Activated CD4-positive, alpha-beta T cell treated with anti-CD3 and anti-CD28 coated beads, Interleukin-2, amount 10 ng/mL, durations not matched to agents 24 days and 14 days (primary cell): ENCODE data around the gene CELF4. TPM values are rescaled to one million over a fixed set of nuclear protein-coding genes. Genes with fewer than 3 reads are reported as not detected.

ENCODE experiments used
- DNase-seq: peaks from one replicate; pipeline ENCODE4 v3.0.0; 2022
- H3K27ac Mint-ChIP-seq: one replicate; pipeline ENCODE4 v1.8.0; 2022; ENCODE audit warnings: mild to moderate bottlenecking, mixed read lengths
- H3K27me3 Mint-ChIP-seq: one replicate; pipeline ENCODE4 v1.8.0; 2022; ENCODE audit warnings: mixed read lengths
- H3K36me3 Mint-ChIP-seq: one replicate; pipeline ENCODE4 v1.8.0; 2022; ENCODE audit warnings: low read depth, mild to moderate bottlenecking, mixed read lengths
- H3K4me1 Mint-ChIP-seq: one replicate; pipeline ENCODE4 v1.8.0; 2021; ENCODE audit warnings: mixed read lengths
- H3K4me3 Mint-ChIP-seq: one replicate; pipeline ENCODE4 v1.8.0; 2022; ENCODE audit warnings: mild to moderate bottlenecking, moderate library complexity, mixed read lengths
- H3K9me3 Mint-ChIP-seq: one replicate; pipeline ENCODE4 v1.8.0; 2021; ENCODE audit warnings: mixed read lengths
- intact Hi-C: fragments of 100-400 bp; cut with micrococcal nuclease; formaldehyde crosslinking; loops from one replicate; pipeline ENCODE4 v1.15.1; 2023
- total RNA-seq: library from RNA; stranded (reverse); gene quantifications from 2 replicates; pipeline ENCODE4 v1.2.3, GENCODE V29; 2022

Gene CELF4
- total RNA-seq, 1 donor from 2014 or later, result not detected

DNA sequence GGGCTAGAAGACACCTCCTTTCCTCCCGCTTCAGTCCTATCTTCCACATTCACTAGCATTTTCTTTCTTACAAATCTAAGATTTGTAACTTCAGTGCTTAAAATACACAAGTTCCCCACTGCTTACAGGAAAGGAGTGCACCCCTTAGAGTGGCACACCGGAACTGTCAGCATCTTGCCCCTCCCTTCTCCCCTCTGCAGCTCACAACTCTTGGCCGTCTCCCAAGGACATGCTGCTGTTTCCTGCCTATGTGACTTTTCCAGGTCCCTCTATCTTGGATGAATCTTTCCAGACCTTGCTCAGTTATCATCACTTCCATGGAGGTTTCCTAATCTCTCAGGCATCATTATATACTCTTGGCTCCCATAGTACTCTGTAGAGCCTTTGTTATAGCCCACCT, 334.8 kb downstream of the CELF4 start:
- Mint-ChIP-seq H3K36me3 (no peaks in the 10 kb centered on the region), H3K4me1 (no peaks in the 10 kb centered on the region), H3K4me3 (no peak overlapping the region), H3K27me3 (no peaks in the 10 kb centered on the region), H3K27ac (no peak overlapping the region), H3K9me3 (peaks cover 4% of the 10 kb centered on the region)
- no peak for DNase-seq
- intact Hi-C loops, result no loop called here

DNA sequence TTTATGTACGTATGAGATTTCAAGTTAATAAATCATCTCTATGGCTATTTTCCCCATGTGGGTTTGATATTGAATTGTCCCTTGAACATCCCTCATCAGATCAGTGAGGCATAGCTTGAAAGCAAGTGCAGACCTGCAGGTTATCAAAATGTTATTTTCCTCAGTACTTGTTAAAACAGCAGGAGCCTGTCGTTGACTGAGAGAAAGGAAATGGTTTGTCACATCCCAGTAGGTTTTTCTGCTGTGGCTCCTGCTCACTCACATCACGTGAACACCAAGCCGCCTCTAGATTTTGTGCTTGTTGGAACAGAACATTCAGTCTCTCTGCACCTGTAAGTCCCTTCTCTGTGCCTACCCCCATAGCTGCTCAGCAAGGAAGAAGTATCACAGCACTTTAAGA, 340.3 kb downstream of the CELF4 start:
- Mint-ChIP-seq H3K9me3 (peaks cover 4% of the 10 kb centered on the region), H3K4me1 (no peaks in the 10 kb centered on the region), H3K27me3 (no peaks in the 10 kb centered on the region), H3K27ac (no peak overlapping the region), H3K4me3 (no peak overlapping the region), H3K36me3 (no peaks in the 10 kb centered on the region)
- intact Hi-C loops, result no loop called here
- DNase-seq, result no peak

DNA sequence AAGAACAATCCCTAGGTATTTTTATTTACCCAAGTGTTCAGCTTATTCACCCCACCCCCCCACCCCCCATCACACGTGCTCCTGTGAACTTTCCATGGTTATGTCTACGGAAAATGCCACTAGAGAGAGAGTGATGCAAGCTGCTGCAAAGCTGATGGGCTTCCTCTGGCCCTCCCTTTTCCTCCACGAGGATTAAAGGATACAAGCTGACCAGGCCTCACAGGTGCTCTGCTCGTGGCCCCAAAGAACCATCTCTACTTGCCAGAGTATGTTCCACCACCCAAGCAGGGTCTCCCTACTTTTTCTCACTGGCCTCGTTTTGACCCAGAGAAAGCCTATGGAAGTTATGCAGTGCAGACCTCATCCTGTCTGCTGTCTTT, 342.6 kb downstream of the CELF4 start:
- intact Hi-C loops, result no loop called here
- no peak overlapping the region for H3K27ac Mint-ChIP-seq

DNA sequence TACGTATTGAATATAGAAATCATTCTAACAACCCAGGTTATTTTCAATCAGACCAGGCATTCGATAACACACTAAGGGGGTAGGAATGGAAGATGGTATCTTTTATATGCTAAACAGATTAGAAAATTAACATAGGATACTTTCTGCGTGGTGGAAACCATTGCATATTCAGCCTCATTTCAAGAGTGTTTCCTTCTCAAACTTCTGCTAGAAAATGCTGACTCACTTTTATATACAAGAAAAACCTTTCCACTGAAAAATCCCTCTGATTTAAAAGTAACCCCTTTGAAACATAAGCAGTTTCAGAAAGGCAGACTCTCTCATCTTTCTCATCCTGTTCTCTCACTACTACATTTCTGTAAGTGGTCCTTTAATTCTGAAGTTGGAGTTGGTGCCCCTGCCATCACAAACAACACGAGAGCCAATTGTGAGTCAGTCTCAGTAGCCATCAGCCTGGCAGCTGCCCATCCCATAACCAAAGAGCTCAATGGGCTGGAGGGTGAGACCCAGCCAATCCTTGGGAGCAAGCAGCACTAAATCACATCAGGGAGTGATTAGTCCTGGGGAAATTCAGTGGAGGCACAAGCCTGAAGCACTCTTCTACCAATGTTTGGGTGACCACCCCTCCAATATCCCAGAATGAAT, 343.1 kb downstream of the CELF4 start:
- no peak overlapping the region for H3K4me3 Mint-ChIP-seq
- H3K9me3 Mint-ChIP-seq, result no peaks in the 10 kb centered on the region
- no peaks in the 10 kb centered on the region for H3K36me3 Mint-ChIP-seq
- no peak overlapping the region for H3K27ac Mint-ChIP-seq
- no peaks in the 10 kb centered on the region for H3K27me3 Mint-ChIP-seq
- intact Hi-C loops, result no loop called here
- H3K4me1 Mint-ChIP-seq, result no peaks in the 10 kb centered on the region
- DNase-seq, result no peak

More for the DNA sequence above, 342.6 kb downstream of the CELF4 start:
- Mint-ChIP-seq H3K4me1 (no peaks in the 10 kb centered on the region), H3K4me3 (no peak overlapping the region), H3K27me3 (no peaks in the 10 kb centered on the region), H3K9me3 (peaks cover 4% of the 10 kb centered on the region), H3K36me3 (no peaks in the 10 kb centered on the region)
- DNase-seq, result no peak

DNA sequence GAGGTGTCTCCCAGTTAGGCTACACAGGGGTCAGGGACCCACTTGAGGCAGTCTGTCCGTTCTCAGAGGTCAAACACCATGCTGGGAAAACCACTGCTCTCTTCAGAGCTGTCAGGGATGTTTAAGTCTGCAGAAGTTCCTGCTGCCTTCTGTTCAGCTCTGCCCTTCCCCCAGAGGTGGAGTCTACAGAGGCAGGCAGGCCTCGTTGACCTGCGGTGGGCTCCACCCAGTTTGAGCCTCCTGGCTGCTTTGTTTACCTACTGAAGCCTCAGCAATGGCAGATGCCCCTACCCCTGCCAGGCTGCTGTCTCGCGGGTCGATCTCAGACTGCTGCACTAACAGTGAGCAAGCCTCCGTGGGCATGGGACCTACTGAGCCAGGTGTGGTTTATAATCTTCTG, 346.3 kb downstream of the CELF4 start:
- H3K9me3 Mint-ChIP-seq, result peaks cover 7% of the 10 kb centered on the region
- H3K4me1 Mint-ChIP-seq, result no peaks in the 10 kb centered on the region
- H3K27ac Mint-ChIP-seq, result no peak overlapping the region
- DNase-seq, result no peak
- intact Hi-C loops, result no loop called here
- H3K36me3 Mint-ChIP-seq, result no peaks in the 10 kb centered on the region
- no peak overlapping the region for H3K4me3 Mint-ChIP-seq
- H3K27me3 Mint-ChIP-seq, result no peaks in the 10 kb centered on the region

DNA sequence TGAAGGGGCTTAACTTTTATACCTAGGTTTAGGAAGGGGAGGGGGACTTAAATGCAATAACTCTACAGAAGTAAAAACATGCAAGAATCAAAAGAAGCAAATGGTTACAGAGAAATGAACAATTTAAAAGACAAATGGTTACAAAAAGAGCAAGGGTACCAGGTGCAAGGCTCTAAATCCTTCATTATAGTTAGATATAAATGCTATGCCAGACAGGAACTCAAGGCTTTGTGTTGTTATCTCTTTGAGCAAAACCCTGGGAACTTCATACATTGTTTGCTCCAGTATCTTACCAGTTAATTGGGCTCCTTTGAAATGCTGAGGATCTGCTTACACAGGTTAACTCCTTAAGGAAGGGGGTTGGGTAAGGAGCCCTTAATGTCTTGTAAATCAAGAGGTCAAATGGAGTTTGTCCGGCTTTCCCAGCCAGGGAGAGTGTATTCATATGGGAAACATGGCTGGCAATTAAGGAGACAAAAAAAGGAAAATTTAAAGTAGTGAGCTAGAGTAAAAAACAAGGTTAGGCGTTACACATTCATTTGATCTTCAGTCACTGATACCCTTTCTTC, 347.5 kb downstream of the CELF4 start:
- H3K9me3 Mint-ChIP-seq, result peaks cover 10% of the 10 kb centered on the region
- H3K27ac Mint-ChIP-seq, result no peak overlapping the region
- no peaks in the 10 kb centered on the region for H3K27me3 Mint-ChIP-seq
- intact Hi-C loops, result no loop called here
- H3K4me1 Mint-ChIP-seq, result no peaks in the 10 kb centered on the region
- no peak overlapping the region for H3K4me3 Mint-ChIP-seq
- no peaks in the 10 kb centered on the region for H3K36me3 Mint-ChIP-seq
- no peak for DNase-seq

DNA sequence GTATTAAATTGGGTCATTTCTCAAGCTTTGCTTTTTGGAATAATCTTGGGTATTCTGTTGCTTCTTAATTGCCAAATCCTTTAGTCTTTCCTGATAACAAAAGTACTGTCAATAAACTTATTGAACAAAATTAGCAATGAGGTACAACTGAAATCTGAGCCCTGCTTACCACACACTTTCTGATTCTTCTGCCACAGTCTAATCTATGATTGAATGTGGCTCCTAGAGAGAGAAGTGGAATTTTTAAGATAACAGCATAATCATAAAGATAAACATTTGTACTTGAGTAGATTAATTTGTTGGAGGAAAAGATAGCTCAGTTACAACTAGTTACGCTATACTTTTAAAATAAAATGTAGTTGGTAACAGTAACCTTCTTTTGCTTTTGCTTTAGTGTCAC, 354.8 kb downstream of the CELF4 start:
- no peaks in the 10 kb centered on the region for H3K4me1 Mint-ChIP-seq
- intact Hi-C loops, result no loop called here
- no peak for DNase-seq
- peaks cover 10% of the 10 kb centered on the region for H3K9me3 Mint-ChIP-seq
- no peaks in the 10 kb centered on the region for H3K36me3 Mint-ChIP-seq
- no peaks in the 10 kb centered on the region for H3K27me3 Mint-ChIP-seq
- H3K27ac Mint-ChIP-seq, result no peak overlapping the region
- H3K4me3 Mint-ChIP-seq, result no peak overlapping the region

DNA sequence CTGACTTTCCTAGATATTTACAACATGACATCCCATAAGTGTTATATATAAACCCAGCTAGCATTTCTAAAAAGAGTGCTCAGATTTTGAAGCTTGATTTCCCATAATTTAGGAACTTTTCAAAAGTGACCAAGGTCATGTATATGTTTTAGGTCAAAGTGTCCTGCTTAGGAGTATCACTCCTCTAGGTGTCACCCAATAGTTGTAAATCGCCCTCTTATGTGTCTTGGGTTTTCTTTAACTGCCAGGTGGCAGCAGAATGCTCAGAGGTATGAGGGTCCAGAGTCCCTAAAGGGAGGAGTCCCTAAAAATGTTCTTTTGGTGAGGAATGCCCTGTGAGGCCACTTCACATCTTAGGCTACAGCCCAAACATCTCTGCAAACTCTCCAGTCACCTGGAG, 358.3 kb downstream of the CELF4 start:
- H3K36me3 Mint-ChIP-seq, result no peaks in the 10 kb centered on the region
- intact Hi-C loops, result no loop called here
- no peaks in the 10 kb centered on the region for H3K27me3 Mint-ChIP-seq
- H3K4me3 Mint-ChIP-seq, result no peak overlapping the region
- no peak overlapping the region for H3K27ac Mint-ChIP-seq
- no peaks in the 10 kb centered on the region for H3K9me3 Mint-ChIP-seq
- H3K4me1 Mint-ChIP-seq, result no peaks in the 10 kb centered on the region
- DNase-seq, result no peak

DNA sequence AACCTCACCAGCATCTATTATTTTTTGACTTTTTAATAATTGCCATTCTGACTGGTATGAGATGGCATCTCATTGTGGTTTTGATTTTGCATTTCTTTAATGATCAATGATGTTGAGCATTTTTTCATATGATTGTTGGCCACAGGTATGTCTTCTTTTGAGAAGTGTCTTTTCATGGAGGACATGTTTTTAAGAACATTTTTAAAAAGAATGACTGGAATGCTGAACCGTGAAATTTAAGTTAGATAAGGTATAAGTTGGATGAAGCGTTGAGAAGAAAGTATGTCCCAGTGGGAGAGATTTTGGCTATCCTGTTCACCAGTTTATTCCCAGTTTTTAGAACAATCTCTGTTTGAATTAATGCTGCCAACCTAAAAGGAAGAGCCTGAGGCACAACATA, 365.9 kb downstream of the CELF4 start:
- H3K27ac Mint-ChIP-seq, result no peak overlapping the region
- intact Hi-C loops, result no loop called here
- no peak for DNase-seq
- H3K27me3 Mint-ChIP-seq, result no peaks in the 10 kb centered on the region
- peaks cover 4% of the 10 kb centered on the region for H3K9me3 Mint-ChIP-seq
- no peaks in the 10 kb centered on the region for H3K36me3 Mint-ChIP-seq
- H3K4me3 Mint-ChIP-seq, result no peak overlapping the region
- no peaks in the 10 kb centered on the region for H3K4me1 Mint-ChIP-seq
